OCI-LY3 (cell line): ENCODE measurements around the gene RNF157.

ENCODE experiments used
- H2AFZ ChIP-seq: fragments of 200-600, 300-600 bp; shearing (Covaris generic); 2 replicates; pipeline ENCODE4 v1.6.0; 2014; ENCODE audit warnings: antibody characterized with exemption, low read depth, low read length
- H3K27ac ChIP-seq: fragments of 200-600, 300-600 bp; sonication (generic); 2 replicates; pipeline ENCODE4 v1.5.1; 2014; ENCODE audit warnings: mild to moderate bottlenecking, low read length, moderate library complexity, mixed read lengths
- H3K27me3 ChIP-seq: fragments of 200-600, 300-600 bp; sonication (generic); 2 replicates; pipeline ENCODE4 v1.6.1; 2014; ENCODE audit warnings: low read depth, low read length, mixed read lengths
- H3K36me3 ChIP-seq: fragments of 200-600, 300-600 bp; sonication (generic); replicated peaks from 2 replicates; pipeline ENCODE3; 2014; ENCODE audit warnings: low read depth, low read length, mixed read lengths
- H3K4me1 ChIP-seq: fragments of 300-600, 200-600 bp; sonication (generic); 2 replicates; pipeline ENCODE4 v1.6.1; 2014; ENCODE audit warnings: low read length, mixed read lengths
- H3K4me2 ChIP-seq: fragments of 200-600, 300-600 bp; sonication (generic); 2 replicates; pipeline ENCODE4 v1.6.1; 2014; ENCODE audit warnings: low read length, mixed read lengths
- H3K4me3 ChIP-seq: fragments of 300-600, 200-600 bp; sonication (generic); 2 replicates; pipeline ENCODE4 v1.5.1; 2014; ENCODE audit warnings: antibody characterized with exemption, mild to moderate bottlenecking, low read length, moderate library complexity
- H3K79me2 ChIP-seq: fragments of 300-600, 200-600 bp; shearing (Covaris generic); 2 replicates; pipeline ENCODE4 v1.6.1; 2014; ENCODE audit warnings: mild to moderate bottlenecking, low read length, mixed read lengths
- H3K9ac ChIP-seq: fragments of 300-600, 200-600 bp; shearing (Covaris generic); 2 replicates; pipeline ENCODE4 v1.6.0; 2014; ENCODE audit warnings: mild to moderate bottlenecking, low read length, moderate library complexity
- H3K9me3 ChIP-seq: fragments of 200-600, 300-600 bp; shearing (Covaris generic); 2 replicates; pipeline ENCODE4 v1.6.1; 2014; ENCODE audit warnings: low read length, mixed read lengths; ENCODE audit not compliant: insufficient read depth
- H4K20me1 ChIP-seq: fragments of 200-600, 300-600 bp; sonication (generic); 2 replicates; pipeline ENCODE4 v1.6.1; 2016; ENCODE audit warnings: low read length, mixed read lengths; ENCODE audit not compliant: insufficient read depth
- EZH2phosphoT487 ChIP-seq: fragments of 200-600 bp; shearing (Covaris generic); IDR thresholded peaks from 2 replicates; pipeline ENCODE4 v1.6.1; 2018; ENCODE audit warnings: antibody characterized with exemption, mixed run types, low read depth
- TF ChIP-seq, protein P1 (sequence below): fragments of 200-600, 300-600 bp; sonication (generic); IDR thresholded peaks from 2 replicates; pipeline ENCODE4 v1.5.1; 2014; ENCODE audit warnings: antibody characterized with exemption, low read length, low read depth

Gene RNF157

DNA sequence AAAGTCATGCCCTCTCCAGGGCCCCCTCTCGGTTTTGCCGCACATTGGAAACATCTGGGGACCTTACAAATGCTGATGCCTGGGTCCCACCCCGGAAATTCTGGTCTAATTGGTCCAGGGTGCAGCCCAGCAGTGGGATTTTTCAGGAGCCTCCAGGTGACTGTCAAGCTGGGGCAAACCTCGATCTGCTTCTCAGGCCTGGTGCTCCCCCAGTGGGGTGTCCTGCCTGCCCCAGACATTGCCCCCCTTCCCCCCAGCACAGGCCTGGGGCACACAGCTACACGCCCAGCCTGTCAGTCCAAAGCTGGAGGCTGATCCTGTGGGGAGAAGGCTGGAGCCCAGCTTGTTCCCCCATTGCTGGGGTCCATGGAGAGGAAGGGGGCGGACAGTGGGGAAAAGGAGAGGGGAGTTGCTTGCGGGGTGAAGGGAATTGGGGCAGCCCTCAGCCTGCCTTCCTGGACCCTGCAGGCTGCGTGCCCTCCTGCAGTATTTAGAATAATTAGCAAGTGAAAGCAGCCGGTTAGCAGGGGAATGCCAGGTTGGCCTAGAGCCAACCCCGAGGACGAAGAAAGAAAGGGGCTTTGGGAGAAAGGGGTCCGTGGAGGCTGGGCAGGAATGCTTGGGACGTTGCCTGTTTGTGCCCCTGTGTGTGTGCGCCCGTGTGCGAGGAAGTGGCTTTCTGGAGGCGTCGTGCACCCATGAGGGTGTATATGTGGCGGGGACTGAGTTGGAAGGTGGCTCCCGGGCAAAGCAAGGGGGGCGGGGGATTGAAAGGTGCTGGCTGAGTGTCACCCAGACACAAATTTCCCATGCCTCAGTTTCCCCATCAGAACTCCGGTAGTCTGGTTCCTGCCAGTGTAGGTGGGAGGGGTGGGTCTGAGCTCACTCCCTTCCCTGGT, 105.1 kb downstream of the RNF157 start:
- Histone ChIP-seq H2AFZ (peak overlapping the region; percentile 97), H3K4me2 (peak overlapping the region; percentile 77), H3K27ac (no peak overlapping the region), H3K9ac (peak overlapping the region; percentile 45; the same call in 1 of the 2 replicates), H3K79me2 (no peaks in the 10 kb centered on the region), H3K4me1 (peaks cover 14% of the 10 kb centered on the region), H3K9me3 (no peaks in the 10 kb centered on the region), H4K20me1 (no peaks in the 10 kb centered on the region), H3K27me3 (no peaks in the 10 kb centered on the region), H3K4me3 (peak overlapping the region; percentile 46), H3K36me3 (no peaks in the 10 kb centered on the region)
- TF ChIP-seq EZH2phosphoT487: no peak
- TF ChIP-seq, protein P1, sequence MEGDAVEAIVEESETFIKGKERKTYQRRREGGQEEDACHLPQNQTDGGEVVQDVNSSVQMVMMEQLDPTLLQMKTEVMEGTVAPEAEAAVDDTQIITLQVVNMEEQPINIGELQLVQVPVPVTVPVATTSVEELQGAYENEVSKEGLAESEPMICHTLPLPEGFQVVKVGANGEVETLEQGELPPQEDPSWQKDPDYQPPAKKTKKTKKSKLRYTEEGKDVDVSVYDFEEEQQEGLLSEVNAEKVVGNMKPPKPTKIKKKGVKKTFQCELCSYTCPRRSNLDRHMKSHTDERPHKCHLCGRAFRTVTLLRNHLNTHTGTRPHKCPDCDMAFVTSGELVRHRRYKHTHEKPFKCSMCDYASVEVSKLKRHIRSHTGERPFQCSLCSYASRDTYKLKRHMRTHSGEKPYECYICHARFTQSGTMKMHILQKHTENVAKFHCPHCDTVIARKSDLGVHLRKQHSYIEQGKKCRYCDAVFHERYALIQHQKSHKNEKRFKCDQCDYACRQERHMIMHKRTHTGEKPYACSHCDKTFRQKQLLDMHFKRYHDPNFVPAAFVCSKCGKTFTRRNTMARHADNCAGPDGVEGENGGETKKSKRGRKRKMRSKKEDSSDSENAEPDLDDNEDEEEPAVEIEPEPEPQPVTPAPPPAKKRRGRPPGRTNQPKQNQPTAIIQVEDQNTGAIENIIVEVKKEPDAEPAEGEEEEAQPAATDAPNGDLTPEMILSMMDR: no peak

- peaks cover 14% of the 10 kb centered on the region for H3K4me1 ChIP-seq
- H3K4me2 ChIP-seq: no peak overlapping the region
- H3K4me3 ChIP-seq: no peak overlapping the region
- TF ChIP-seq, protein P1: no peak
- no peak for TF ChIP-seq EZH2phosphoT487
- no peaks in the 10 kb centered on the region for H3K27me3 ChIP-seq
- H3K9me3 ChIP-seq: no peaks in the 10 kb centered on the region
- H3K79me2 ChIP-seq: no peaks in the 10 kb centered on the region
- no peaks in the 10 kb centered on the region for H4K20me1 ChIP-seq
- no peak overlapping the region for H3K27ac ChIP-seq
- no peak overlapping the region for H3K9ac ChIP-seq
- no peak overlapping the region for H2AFZ ChIP-seq
- H3K36me3 ChIP-seq: no peaks in the 10 kb centered on the region
These were observed 107.5 kb downstream of the RNF157 start for GRCh38 chr17:76132574-76133338.

DNA sequence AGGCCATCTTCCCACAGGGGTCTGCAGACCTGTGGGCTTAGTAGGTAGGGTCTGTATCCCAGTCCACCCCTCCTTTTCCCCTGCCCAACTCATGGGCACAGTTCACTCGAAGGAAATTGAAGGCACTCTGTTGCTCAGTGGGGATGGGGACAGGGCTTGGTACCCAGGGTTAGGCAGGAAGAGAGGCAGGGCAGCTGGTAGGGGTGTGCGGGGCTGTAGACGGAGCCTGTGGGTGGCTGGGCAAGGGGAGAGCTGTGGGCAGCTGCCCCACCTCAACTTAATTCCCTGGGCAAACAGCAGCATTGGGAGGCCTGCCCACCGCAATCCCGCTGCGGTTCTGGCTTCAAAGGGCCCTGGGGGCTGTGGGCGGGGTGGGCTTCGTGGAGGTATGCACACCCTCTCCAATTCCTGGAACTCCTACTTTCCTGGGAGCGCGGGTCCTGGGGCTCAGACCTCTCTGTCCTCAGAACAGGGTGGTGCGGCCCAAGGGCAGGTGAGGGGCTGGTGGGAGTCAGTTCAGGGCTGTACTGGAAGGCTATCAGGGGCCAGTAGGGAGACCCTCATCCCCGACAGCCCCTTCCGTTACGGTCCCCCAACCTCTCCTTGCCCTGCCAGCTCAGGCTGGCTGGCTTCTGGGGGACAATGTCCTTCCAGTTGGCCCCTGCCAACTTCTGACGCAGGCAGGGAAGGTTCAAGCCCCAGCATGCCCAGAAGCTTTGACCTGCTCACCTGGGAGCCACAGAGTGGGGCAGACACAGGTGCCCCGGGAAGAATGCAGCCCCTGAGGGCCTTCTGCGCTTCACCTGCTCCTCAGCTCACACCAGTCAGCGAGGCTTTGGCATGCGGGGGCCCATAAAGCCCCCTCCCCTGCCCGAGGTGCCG, 108.4 kb downstream of the RNF157 start:
- H3K9me3 ChIP-seq: no peaks in the 10 kb centered on the region
- H2AFZ ChIP-seq: no peak overlapping the region
- TF ChIP-seq, protein P1: no peak
- TF ChIP-seq EZH2phosphoT487: no peak
- peaks cover 14% of the 10 kb centered on the region for H3K4me1 ChIP-seq
- no peak overlapping the region for H3K27ac ChIP-seq
- H3K4me2 ChIP-seq: no peak overlapping the region
- H3K27me3 ChIP-seq: no peaks in the 10 kb centered on the region
- no peaks in the 10 kb centered on the region for H3K79me2 ChIP-seq
- no peaks in the 10 kb centered on the region for H3K36me3 ChIP-seq
- no peaks in the 10 kb centered on the region for H4K20me1 ChIP-seq
- H3K4me3 ChIP-seq: no peak overlapping the region
- no peak overlapping the region for H3K9ac ChIP-seq
